NCI-H1105 treated with DMSO at 0.1 percent for 48 hours (cell line): ENCODE results near the gene DCAF11.
A peak's percentile ranks its signal among the peaks of the same experiment; 100 is the strongest.

Experiments
- DNase-seq: peaks from one replicate; lab custom pipeline; 2025; lab: John Stamatoyannopoulos, UW

The DCAF11 gene

GRCh38 chr14:24160850-24161804, 46.5 kb downstream of the DCAF11 start, which contains the start of gene IRF9:
IRF9 (plus strand) TSS chr14:24161265; CDS start chr14:24162145, 880 bp downstream.
- DNase-seq: peak; percentile 96

GRCh38 chr14:24162093-24162492, 47.5 kb downstream of the DCAF11 start:
- DNase-seq: no peak

- DNase-seq: no peak
Observed at GRCh38 chr14:24164518-24164991, 50.0 kb downstream of the DCAF11 start.

DNA sequence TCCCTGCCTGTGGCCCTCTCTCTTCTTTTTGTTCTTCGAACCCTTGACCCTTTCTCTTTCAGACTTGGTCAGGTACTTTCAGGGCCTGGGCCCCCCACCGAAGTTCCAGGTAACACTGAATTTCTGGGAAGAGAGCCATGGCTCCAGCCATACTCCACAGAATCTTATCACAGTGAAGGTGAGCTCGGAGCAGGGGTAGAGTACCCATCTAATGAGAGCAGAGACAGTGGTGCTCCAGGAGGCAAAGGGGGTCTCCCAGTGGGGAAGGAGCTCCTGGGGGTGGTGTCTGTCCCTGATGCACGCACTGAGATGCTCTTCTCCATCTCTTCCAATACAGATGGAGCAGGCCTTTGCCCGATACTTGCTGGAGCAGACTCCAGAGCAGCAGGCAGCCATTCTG, 51.2 kb downstream of the DCAF11 start:
- no peak for DNase-seq

DNA sequence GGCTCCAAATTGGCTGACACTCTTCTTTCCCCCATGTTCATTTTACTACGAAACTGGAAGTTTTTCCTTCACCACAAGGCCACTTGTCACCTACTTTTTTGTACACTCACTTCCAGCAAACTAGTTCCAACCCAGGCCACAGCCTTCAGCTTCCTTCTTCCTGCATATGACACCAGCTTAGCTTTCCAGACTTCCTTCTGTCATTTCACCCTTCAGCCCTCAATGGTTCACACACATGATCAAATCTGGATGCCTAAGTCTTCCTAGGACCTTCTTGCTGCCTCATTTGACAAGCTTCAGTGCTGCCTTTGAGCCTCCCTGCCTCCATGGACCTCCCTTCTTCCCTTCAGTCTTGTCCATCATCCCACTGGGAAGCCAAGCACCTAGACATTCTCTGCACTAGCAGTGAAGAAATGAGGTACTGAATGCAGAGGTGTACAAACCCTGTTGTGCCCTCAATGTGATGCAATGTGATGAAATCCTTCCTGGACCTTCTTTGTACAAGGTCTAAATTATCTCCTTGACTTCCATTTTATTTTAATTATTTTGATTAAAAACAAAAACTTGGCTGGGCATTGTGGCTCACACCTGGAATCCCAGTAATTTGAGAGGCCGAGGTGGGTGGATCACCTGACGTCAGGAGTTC, 53.0 kb downstream of the DCAF11 start:
- DNase-seq: no peak

DNA sequence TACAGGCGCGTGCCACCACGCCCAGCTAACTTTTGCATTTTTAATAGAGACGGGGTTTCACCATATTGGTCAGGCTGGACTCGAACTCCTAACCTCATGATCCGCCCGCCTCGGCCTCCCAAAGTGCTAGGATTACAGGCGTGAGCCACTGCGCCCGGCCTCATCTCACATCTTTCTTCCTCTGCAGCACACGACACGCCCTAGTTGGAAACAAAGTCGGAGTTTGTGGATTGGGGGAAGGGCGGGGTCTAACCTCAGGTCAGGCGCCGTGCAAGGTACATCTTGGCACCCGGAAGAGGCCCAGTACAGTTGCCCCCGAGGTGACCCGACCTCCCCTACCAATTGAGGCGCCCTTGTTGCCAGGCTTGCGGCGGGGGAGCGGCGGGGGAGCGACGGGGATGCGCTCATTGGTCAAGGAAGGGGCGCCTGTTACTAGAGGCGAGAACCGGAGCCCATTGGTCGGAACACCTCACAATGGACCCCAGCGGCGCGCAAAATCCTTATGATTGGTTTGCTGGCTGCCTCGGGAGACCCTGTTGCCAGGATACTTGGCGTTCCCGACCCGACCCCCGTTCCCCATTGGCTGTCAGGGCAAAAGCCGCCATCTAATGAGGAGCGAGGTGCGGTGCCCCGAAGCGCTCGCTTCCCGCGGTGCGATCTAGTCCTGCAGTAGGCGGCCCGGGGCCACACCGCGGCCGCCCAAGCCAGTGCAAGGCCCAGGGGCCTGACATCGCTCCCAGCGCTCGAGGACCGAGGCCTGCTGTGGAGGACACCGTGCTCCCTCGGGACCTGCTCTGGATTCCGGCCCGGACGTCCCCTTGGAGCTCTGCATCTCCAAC, 57.1 kb downstream of the DCAF11 start, which contains the start of gene REC8:
Gene REC8 (plus strand): TSS at position 659 of the 839 bp plus-strand sequence. CDS start 473 bp downstream, outside the sequence.
- DNase-seq: peak; percentile 99

GRCh38 chr14:24172261-24172860, 57.8 kb downstream of the DCAF11 start:
- DNase-seq: peak; percentile 28

GRCh38 chr14:24172871-24173281, 58.3 kb downstream of the DCAF11 start:
- DNase-seq: no peak
